Endothelial cell of umbilical vein (primary cell): ENCODE results near the gene FAM76B. TPM values are rescaled to one million over a fixed set of nuclear protein-coding genes. Genes with fewer than 3 reads are reported as not detected.

Experiments
- BruUV-seq: library from RNA; stranded (reverse); fragments of 400-500 nt; replicated peaks from 2 replicates; lab custom pipeline; 2021; lab: Mats Ljungman, UMichigan
- CTCF ChIA-PET: fragments of 300-600, 350-600 bp; sonication (Branson Sonifier 250); formaldehyde crosslinking; loops from one replicate; lab custom pipeline; 2021; ENCODE audit warnings: antibody characterized with exemption, inconsistent platforms; lab: Charles Lee
- POLR2A ChIA-PET: fragments of 300-600, 350-600 bp; sonication (Branson Sonifier 250); formaldehyde crosslinking; loops from one replicate; lab custom pipeline; 2021; ENCODE audit warnings: antibody characterized with exemption, inconsistent platforms; lab: Charles Lee
- DNase-seq: peaks from one replicate; pipeline ENCODE4 v3.0.0-alpha.2; 2011; ENCODE audit warnings: low read depth, low spot score
- FAIRE-seq: peaks from 2 replicates; lab custom pipeline; 2011; peaks lifted over from hg19 to GRCh38; lab: Jason Lieb, UNC
- H2AFZ ChIP-seq: 2 replicates; pipeline ENCODE4 v1.6.0; 2012; ENCODE audit warnings: low read depth, low read length, control low read depth, inconsistent platforms
- H3K27ac ChIP-seq: 2 replicates; pipeline ENCODE4 v1.5.1; 2011; ENCODE audit warnings: low read depth, mild to moderate bottlenecking, control low read depth, low read length, moderate library complexity; ENCODE audit not compliant: insufficient read depth
- H3K27me3 ChIP-seq, 2 experiments: 2 replicates each; pipeline versions ENCODE4 v1.6.0 to v1.6.1; 2011; ENCODE audit warnings: low read length in 2 of 2, mixed read lengths in 1 of 2; ENCODE audit not compliant: control insufficient read depth in 2 of 2, insufficient read depth in 2 of 2
- H3K36me3 ChIP-seq, 2 experiments: 2 replicates in 1 of 2; 3 replicates in 1 of 2; pipeline ENCODE4 v1.5.1; 2011; ENCODE audit warnings: low read length in 2 of 2, mild to moderate bottlenecking in 1 of 2, moderate library complexity in 1 of 2; ENCODE audit not compliant: control insufficient read depth in 2 of 2, insufficient read depth in 2 of 2; ENCODE audit errors: extremely low read depth in 1 of 2
- H3K4me1 ChIP-seq: 3 replicates; pipeline ENCODE4 v1.5.1; 2011; ENCODE audit warnings: mild to moderate bottlenecking, low read length; ENCODE audit not compliant: control insufficient read depth, insufficient read depth; ENCODE audit errors: extremely low read depth
- H3K4me2 ChIP-seq: 2 replicates; pipeline ENCODE4 v1.6.1; 2011; ENCODE audit warnings: low read length, control low read depth, mixed read lengths; ENCODE audit not compliant: insufficient read depth
- H3K4me3 ChIP-seq, 3 experiments: fragments of 200-600 bp in 1 of 3; sonication (generic), shearing (Covaris generic) in 1 of 3; replicated peaks in 1 of 3; 2 replicates each; pipeline ENCODE4 v1.5.1; 2011 to 2016; ENCODE audit warnings: control low read depth in 3 of 3, low read length in 3 of 3, mild to moderate bottlenecking in 2 of 3, inconsistent platforms in 1 of 3, low read depth in 1 of 3, moderate library complexity in 1 of 3; ENCODE audit not compliant: insufficient read depth in 1 of 3
- H3K79me2 ChIP-seq: 2 replicates; pipeline ENCODE4 v1.6.0; 2012; ENCODE audit warnings: low read length, inconsistent platforms; ENCODE audit not compliant: control insufficient read depth, insufficient read depth
- H3K9ac ChIP-seq: replicated peaks from 2 replicates; pipeline ENCODE3; 2011; ENCODE audit warnings: low read length, control low read depth; ENCODE audit not compliant: insufficient read depth; ENCODE audit errors: extremely low read depth
- H3K9me1 ChIP-seq: replicated peaks from 3 replicates; pipeline ENCODE4 v1.6.0; 2011; ENCODE audit warnings: mild to moderate bottlenecking, low read length; ENCODE audit not compliant: control insufficient read depth, insufficient read depth; ENCODE audit errors: extremely low read depth
- H3K9me3 ChIP-seq: replicated peaks from 2 replicates; pipeline ENCODE4 v1.5.1; 2012; ENCODE audit warnings: low read length, inconsistent platforms; ENCODE audit not compliant: control insufficient read depth, insufficient read depth
- H4K20me1 ChIP-seq: replicated peaks from 2 replicates; pipeline ENCODE3; 2011; ENCODE audit warnings: mild to moderate bottlenecking, low read length; ENCODE audit not compliant: control insufficient read depth, insufficient read depth; ENCODE audit errors: extremely low read depth
- EZH2 ChIP-seq: IDR thresholded peaks from 2 replicates; pipeline ENCODE4 v1.6.1; 2012; ENCODE audit warnings: borderline replicate concordance, low read depth, mild to moderate bottlenecking, moderate library complexity, low read length, inconsistent platforms; ENCODE audit not compliant: severe bottlenecking
- FOS ChIP-seq: IDR thresholded peaks from 2 replicates; pipeline ENCODE4 v1.6.1; 2011; ENCODE audit warnings: mild to moderate bottlenecking, low read length, moderate library complexity, borderline replicate concordance; ENCODE audit not compliant: insufficient read depth
- GATA2 ChIP-seq: IDR thresholded peaks from 2 replicates; pipeline ENCODE4 v1.7.0; 2011; ENCODE audit warnings: low read depth, mild to moderate bottlenecking, moderate library complexity, mixed read lengths, low read length; ENCODE audit not compliant: insufficient read length, insufficient read depth
- JUN ChIP-seq: IDR thresholded peaks from 2 replicates; pipeline ENCODE4 v1.6.1; 2011; ENCODE audit warnings: borderline replicate concordance, low read depth; ENCODE audit not compliant: insufficient read length, insufficient read depth
- MYC ChIP-seq: IDR thresholded peaks from one replicate; pipeline ENCODE4 v1.6.1; 2011; ENCODE audit warnings: mild to moderate bottlenecking, low read depth, low read length
- POLR2A ChIP-seq: IDR thresholded peaks from 2 replicates; pipeline ENCODE4 v1.6.1; 2012; ENCODE audit warnings: low read depth, mild to moderate bottlenecking, control low read depth, low read length
- POLR2AphosphoS5 ChIP-seq: IDR thresholded peaks from 2 replicates; pipeline ENCODE4 v1.6.1; 2012; ENCODE audit warnings: low read depth, mild to moderate bottlenecking, control low read depth, low read length, moderate library complexity; ENCODE audit not compliant: insufficient read depth
- dilution Hi-C: fragments of 300-500 bp; cut with MboI; formaldehyde crosslinking; loops from one replicate; pipeline ENCODE4 v1.15.0; 2019; ENCODE audit warnings: low sequenced_read_pairs; ENCODE audit not compliant: extremely low pct_ligation_motif_present
- intact Hi-C: fragments of 100-400 bp; cut with micrococcal nuclease; formaldehyde crosslinking; loops from one replicate; pipeline ENCODE4 v1.10.0; 2022
- polyA plus RNA-seq, 4 experiments: library from polyadenylated mRNA; depleted of rRNA in 3 of 4; stranded (reverse) in 3 of 4; unstranded in 1 of 4; fragments of >200 nt; gene quantifications; 2 replicates each; pipeline versions ENCODE4 v1.2.1 to v1.2.3, GENCODE V29; 2011 to 2012; ENCODE audit warnings: missing spikeins in 1 of 4
- total RNA-seq: library from RNA; stranded (reverse); gene quantifications from 2 replicates; pipeline ENCODE4 v1.2.3, GENCODE V29; 2021
- TF ChIP-seq, protein P1 (sequence below): IDR thresholded peaks from 2 replicates; pipeline ENCODE4 v1.6.1; 2011; ENCODE audit not compliant: insufficient read depth, insufficient read length
- TF ChIP-seq, protein P2 (sequence below), 2 donors: IDR thresholded peaks; 1 replicate in 1 of 2; 2 replicates in 1 of 2; pipeline ENCODE4 v1.5.1; 2011; ENCODE audit warnings: low read length in 2 of 2, mild to moderate bottlenecking in 2 of 2, moderate library complexity in 2 of 2, control low read depth in 1 of 2, inconsistent platforms in 1 of 2, low read depth in 1 of 2; ENCODE audit not compliant: insufficient read depth in 1 of 2; ENCODE audit errors: extremely low read depth in 1 of 2

The FAM76B gene
- total and polyA plus RNA-seq, 2 donors (not counting 3 experiments of a cell fraction or from before 2014, with no cell fraction given): 6.7 to 25.7 TPM

GRCh38 chr11:95791709-95792033 lies 2.1 kb upstream of the FAM76B start:
- H3K4me3 ChIP-seq: peak overlapping the region in 2 of 3 experiments; percentile 75 to 85
- no peak for TF ChIP-seq POLR2A
- TF ChIP-seq, protein P1, sequence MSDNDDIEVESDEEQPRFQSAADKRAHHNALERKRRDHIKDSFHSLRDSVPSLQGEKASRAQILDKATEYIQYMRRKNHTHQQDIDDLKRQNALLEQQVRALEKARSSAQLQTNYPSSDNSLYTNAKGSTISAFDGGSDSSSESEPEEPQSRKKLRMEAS: no peak
- no peak for TF ChIP-seq POLR2AphosphoS5
- peak overlapping the region; percentile 87 for H3K4me2 ChIP-seq
- BruUV-seq: no TSS peak
- H3K4me1 ChIP-seq: peaks cover 21% of the 10 kb centered on the region
- H3K27me3 ChIP-seq: no peaks in the 10 kb centered on the region
- CTCF ChIA-PET: interaction anchor here (1.1 to 7.1 kb wide), 5 partner anchors 8 to 603 kb away, joined by 3 to 40 read pairs (median 5); partner anchors contain the start of gene MAML2
- POLR2A ChIA-PET: interaction anchor here (0.6 kb wide), 1 partner anchor 135 kb away, joined by 5 read pairs; no protein-coding TSS in a partner anchor
- H3K9ac ChIP-seq: peak overlapping the region; percentile 88
- DNase-seq (no peak), FAIRE-seq (no peak)
- dilution Hi-C loops (no loop called here), intact Hi-C loops (loop anchor here (2.0 kb wide), 1 partner anchor 133 kb away; the partner anchor contains the start of gene MTMR2)
- H3K79me2 ChIP-seq: peaks cover 60% of the 10 kb centered on the region
- no peaks in the 10 kb centered on the region for H3K9me1 ChIP-seq
- H4K20me1 ChIP-seq: no peaks in the 10 kb centered on the region
- H3K9me3 ChIP-seq: no peaks in the 10 kb centered on the region
- no peak overlapping the region for H3K27ac ChIP-seq
- no peak overlapping the region for H2AFZ ChIP-seq
- no peaks in the 10 kb centered on the region for H3K36me3 ChIP-seq

DNA sequence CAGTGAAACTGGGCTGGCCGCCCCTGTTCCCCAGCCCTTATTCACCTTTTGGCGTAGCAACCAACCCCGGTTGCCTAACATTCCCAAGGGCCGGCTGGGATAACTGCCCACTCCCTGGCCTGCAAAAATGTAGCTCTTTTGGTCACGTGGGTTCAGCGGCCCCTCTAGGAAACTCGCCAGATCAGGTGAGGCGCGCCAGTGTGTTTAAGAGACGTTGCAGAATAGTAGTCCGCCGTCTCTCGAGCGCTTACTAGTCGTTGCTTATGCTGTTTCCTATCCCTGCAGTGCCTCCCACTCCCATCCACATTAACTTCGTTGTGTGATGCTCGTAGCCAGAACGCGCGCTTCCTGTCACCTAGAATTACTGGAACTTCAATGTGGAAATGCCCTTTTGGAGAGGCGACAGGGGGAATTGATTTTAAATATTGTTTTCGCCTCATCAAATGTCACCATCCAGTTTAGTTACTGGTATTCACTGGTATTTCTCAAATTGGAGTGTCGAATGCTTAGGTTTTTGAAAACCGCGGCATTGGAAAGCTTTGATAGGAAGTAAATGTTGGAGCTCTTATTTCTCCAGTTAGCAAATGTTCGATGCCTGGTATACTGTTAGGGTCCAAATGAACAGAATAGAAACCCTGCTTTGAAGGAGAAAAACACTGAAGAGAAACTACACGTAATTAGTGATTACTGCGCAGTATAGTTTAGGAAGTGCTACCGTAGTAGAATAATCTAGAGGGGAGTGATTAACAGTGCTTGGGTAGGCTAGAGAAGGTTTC lies 1.5 kb upstream of the FAM76B start:
- CTCF ChIA-PET: interaction anchor here (1.0 to 7.1 kb wide), 8 partner anchors 9 to 642 kb away, joined by 3 to 40 read pairs (median 4); partner anchors contain the start of gene MAML2
- no TSS peak for BruUV-seq
- H4K20me1 ChIP-seq: no peaks in the 10 kb centered on the region
- H3K9me3 ChIP-seq: no peaks in the 10 kb centered on the region
- H3K9me1 ChIP-seq: no peaks in the 10 kb centered on the region
- peaks cover 21% of the 10 kb centered on the region for H3K4me1 ChIP-seq
- POLR2A ChIA-PET: interaction anchor here (0.6 kb wide), 1 partner anchor 136 kb away, joined by 5 read pairs; no protein-coding TSS in a partner anchor
- peak overlapping the region; percentile 66 to 85 (median 75) for H3K4me3 ChIP-seq
- peak overlapping the region; percentile 90 for H3K27ac ChIP-seq
- H2AFZ ChIP-seq: peak overlapping the region; percentile 88
- peak overlapping the region; percentile 87 for H3K4me2 ChIP-seq
- H3K79me2 ChIP-seq: peaks cover 57% of the 10 kb centered on the region
- FAIRE-seq: peak; percentile 28
- peak overlapping the region; percentile 88 for H3K9ac ChIP-seq
- intact Hi-C loops: loop anchor here (1.0 to 2.0 kb wide), 4 partner anchors 134 to 818 kb away; partner anchors contain the start of genes CWC15, JRKL, KDM4D and MTMR2
- dilution Hi-C loops: no loop called here
- peaks cover 0 to 1% of the 10 kb centered on the region in 2 experiments for H3K36me3 ChIP-seq
- TF ChIP-seq, protein P2, sequence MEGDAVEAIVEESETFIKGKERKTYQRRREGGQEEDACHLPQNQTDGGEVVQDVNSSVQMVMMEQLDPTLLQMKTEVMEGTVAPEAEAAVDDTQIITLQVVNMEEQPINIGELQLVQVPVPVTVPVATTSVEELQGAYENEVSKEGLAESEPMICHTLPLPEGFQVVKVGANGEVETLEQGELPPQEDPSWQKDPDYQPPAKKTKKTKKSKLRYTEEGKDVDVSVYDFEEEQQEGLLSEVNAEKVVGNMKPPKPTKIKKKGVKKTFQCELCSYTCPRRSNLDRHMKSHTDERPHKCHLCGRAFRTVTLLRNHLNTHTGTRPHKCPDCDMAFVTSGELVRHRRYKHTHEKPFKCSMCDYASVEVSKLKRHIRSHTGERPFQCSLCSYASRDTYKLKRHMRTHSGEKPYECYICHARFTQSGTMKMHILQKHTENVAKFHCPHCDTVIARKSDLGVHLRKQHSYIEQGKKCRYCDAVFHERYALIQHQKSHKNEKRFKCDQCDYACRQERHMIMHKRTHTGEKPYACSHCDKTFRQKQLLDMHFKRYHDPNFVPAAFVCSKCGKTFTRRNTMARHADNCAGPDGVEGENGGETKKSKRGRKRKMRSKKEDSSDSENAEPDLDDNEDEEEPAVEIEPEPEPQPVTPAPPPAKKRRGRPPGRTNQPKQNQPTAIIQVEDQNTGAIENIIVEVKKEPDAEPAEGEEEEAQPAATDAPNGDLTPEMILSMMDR (IDR thresholded peaks at IDR 0.05; ENCODE audit: extremely low read depth in 1 of 2, insufficient read depth in 1 of 2, low read depth in 1 of 2, low read length in 2 of 2): no peak
- TF ChIP-seq MYC: no peak
- TF ChIP-seq FOS: no peak
- no peak for TF ChIP-seq GATA2
- TF ChIP-seq EZH2: no peak
- TF ChIP-seq POLR2A: no peak
- TF ChIP-seq POLR2AphosphoS5: no peak
- TF ChIP-seq JUN: no peak
- TF ChIP-seq, protein P1: no peak
- H3K27me3 ChIP-seq: no peaks in the 10 kb centered on the region
- DNase-seq: peak; percentile 60
